HEK293T (cell line): ENCODE measurements around the gene EFCAB11.

Experiments used
- ARNT ChIP-seq: fragments of 450-650 bp; IDR thresholded peaks from 2 replicates; pipeline ENCODE4 v1.6.1; 2017; ENCODE audit warnings: mild to moderate bottlenecking
- BHLHE40 ChIP-seq: fragments of 450-650 bp; IDR thresholded peaks from 2 replicates; pipeline ENCODE4 v1.6.1; 2016; ENCODE audit warnings: mild to moderate bottlenecking, moderate library complexity, borderline replicate concordance
- CTBP1 ChIP-seq: fragments of 450-650 bp; IDR thresholded peaks from 2 replicates; pipeline ENCODE4 v1.6.1; 2016; ENCODE audit warnings: borderline replicate concordance
- ELF4 ChIP-seq: fragments of 450-650 bp; IDR thresholded peaks from 2 replicates; pipeline ENCODE4 v1.6.1; 2017; ENCODE audit warnings: antibody characterized with exemption
- FOXA1 ChIP-seq: fragments of 450-650 bp; IDR thresholded peaks from 2 replicates; pipeline ENCODE4 v1.6.1; 2016; ENCODE audit warnings: mild to moderate bottlenecking
- FOXK2 ChIP-seq: fragments of 450-650 bp; IDR thresholded peaks from 2 replicates; pipeline ENCODE4 v1.6.1; 2016; ENCODE audit warnings: mild to moderate bottlenecking
- FOXM1 ChIP-seq: fragments of 450-650 bp; IDR thresholded peaks from 2 replicates; pipeline ENCODE4 v1.6.1; 2017; ENCODE audit warnings: mild to moderate bottlenecking, borderline replicate concordance
- HDGF ChIP-seq: fragments of 450-650 bp; IDR thresholded peaks from 2 replicates; pipeline ENCODE4 v1.6.1; 2017; ENCODE audit warnings: antibody characterized with exemption, borderline replicate concordance
- LEF1 ChIP-seq: fragments of 450-650 bp; IDR thresholded peaks from 2 replicates; pipeline ENCODE4 v1.6.1; 2017; ENCODE audit warnings: mild to moderate bottlenecking, borderline replicate concordance
- NFRKB ChIP-seq: fragments of 450-650 bp; IDR thresholded peaks from 2 replicates; pipeline ENCODE4 v1.6.1; 2016; ENCODE audit warnings: mild to moderate bottlenecking, moderate library complexity
- PKNOX1 ChIP-seq: fragments of 450-650 bp; IDR thresholded peaks from 2 replicates; pipeline ENCODE4 v1.6.1; 2016
- SP1 ChIP-seq: fragments of 450-650 bp; IDR thresholded peaks from 2 replicates; pipeline ENCODE4 v1.6.1; 2017

GRCh38 chr14:89779707-89780106, 174.8 kb downstream of the EFCAB11 start:
- TF ChIP-seq FOXK2: no peak
- TF ChIP-seq FOXM1: no peak
- TF ChIP-seq ARNT: no peak
- TF ChIP-seq SP1: no peak
- TF ChIP-seq ELF4: no peak
- no peak for TF ChIP-seq BHLHE40
- no peak for TF ChIP-seq FOXA1
- no peak for TF ChIP-seq CTBP1
- TF ChIP-seq PKNOX1: no peak
- no peak for TF ChIP-seq LEF1
- no peak for TF ChIP-seq HDGF
- TF ChIP-seq NFRKB: no peak
